Nephron progenitor cell (in vitro differentiated cells): ENCODE results near the gene LYRM4.

Source experiments
- DNase-seq: peaks from one replicate; pipeline ENCODE4 v3.0.0; 2021
- H3K27ac Mint-ChIP-seq: 2 replicates; pipeline ENCODE4 v1.8.0; 2021; ENCODE audit warnings: mild to moderate bottlenecking, moderate library complexity, mixed read lengths
- H3K27me3 Mint-ChIP-seq: 2 replicates; pipeline ENCODE4 v1.8.0; 2021; ENCODE audit warnings: mild to moderate bottlenecking, low read depth, mixed read lengths; ENCODE audit not compliant: poor library complexity
- H3K36me3 Mint-ChIP-seq: 2 replicates; pipeline ENCODE4 v1.8.0; 2021; ENCODE audit warnings: low read depth, mixed read lengths
- H3K4me1 Mint-ChIP-seq: 2 replicates; pipeline ENCODE4 v1.8.0; 2021; ENCODE audit warnings: mixed read lengths
- H3K4me3 Mint-ChIP-seq: 2 replicates; pipeline ENCODE4 v1.8.0; 2021; ENCODE audit warnings: mild to moderate bottlenecking, moderate library complexity, mixed read lengths
- H3K9me3 Mint-ChIP-seq: 2 replicates; pipeline ENCODE4 v1.8.0; 2021; ENCODE audit warnings: mild to moderate bottlenecking, moderate library complexity, mixed read lengths
- TF ChIP-seq, protein P1 (sequence below): fragments of 200-600 bp; sonication (generic); IDR thresholded peaks from 2 replicates; pipeline ENCODE4 v1.5.0; 2021; ENCODE audit warnings: antibody characterized with exemption

Gene LYRM4

DNA sequence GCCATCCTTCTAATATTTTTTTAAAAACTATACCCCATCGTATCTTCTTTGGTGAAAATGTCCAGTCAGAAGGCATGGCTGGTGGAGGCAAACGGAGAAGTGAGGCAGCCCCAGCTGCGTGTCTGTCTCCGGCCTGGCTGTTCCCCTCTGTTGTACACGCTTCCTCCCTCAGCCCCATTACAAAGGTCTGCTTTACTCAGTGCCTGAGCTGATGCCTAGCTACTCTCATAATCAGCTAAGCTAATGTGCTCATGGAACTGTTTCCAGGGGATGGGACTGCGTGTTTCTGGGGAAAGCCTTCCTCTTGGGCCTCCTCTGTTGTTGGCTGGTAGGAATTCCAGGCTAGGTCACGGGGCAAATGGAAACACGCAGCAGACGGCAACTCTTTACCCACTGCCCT lies 108.3 kb downstream of the LYRM4 start:
- peaks cover 3% of the 10 kb centered on the region for H3K27me3 Mint-ChIP-seq
- H3K27ac Mint-ChIP-seq, result no peak overlapping the region
- peaks cover 64% of the 10 kb centered on the region for H3K4me1 Mint-ChIP-seq
- DNase-seq, result no peak
- no peaks in the 10 kb centered on the region for H3K9me3 Mint-ChIP-seq
- TF ChIP-seq, protein P1, sequence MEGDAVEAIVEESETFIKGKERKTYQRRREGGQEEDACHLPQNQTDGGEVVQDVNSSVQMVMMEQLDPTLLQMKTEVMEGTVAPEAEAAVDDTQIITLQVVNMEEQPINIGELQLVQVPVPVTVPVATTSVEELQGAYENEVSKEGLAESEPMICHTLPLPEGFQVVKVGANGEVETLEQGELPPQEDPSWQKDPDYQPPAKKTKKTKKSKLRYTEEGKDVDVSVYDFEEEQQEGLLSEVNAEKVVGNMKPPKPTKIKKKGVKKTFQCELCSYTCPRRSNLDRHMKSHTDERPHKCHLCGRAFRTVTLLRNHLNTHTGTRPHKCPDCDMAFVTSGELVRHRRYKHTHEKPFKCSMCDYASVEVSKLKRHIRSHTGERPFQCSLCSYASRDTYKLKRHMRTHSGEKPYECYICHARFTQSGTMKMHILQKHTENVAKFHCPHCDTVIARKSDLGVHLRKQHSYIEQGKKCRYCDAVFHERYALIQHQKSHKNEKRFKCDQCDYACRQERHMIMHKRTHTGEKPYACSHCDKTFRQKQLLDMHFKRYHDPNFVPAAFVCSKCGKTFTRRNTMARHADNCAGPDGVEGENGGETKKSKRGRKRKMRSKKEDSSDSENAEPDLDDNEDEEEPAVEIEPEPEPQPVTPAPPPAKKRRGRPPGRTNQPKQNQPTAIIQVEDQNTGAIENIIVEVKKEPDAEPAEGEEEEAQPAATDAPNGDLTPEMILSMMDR, result no peak
- peaks cover 4% of the 10 kb centered on the region for H3K36me3 Mint-ChIP-seq
- no peak overlapping the region for H3K4me3 Mint-ChIP-seq

DNA sequence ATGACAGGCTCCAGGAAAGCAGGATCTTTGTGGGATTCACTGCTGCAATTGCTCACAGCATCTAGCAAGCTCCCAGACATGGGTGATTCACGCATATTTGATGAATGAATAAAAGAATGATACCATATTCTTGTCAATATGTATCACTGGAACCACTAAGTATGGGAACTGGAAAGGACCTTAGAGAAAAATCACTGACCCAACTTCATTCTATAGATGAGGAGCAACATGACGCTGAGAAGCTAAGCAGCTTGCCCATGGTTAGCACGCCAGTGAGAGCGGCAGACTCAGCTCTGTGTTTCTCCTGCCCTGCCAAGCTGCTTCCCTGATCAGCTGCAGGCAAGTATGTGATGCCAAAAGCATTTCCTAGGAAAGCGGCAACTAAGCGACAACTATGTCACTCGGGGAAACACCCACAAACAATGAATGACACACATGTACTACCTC lies 108.8 kb downstream of the LYRM4 start:
- H3K4me1 Mint-ChIP-seq, result peaks cover 65% of the 10 kb centered on the region
- H3K27ac Mint-ChIP-seq, result no peak overlapping the region
- H3K4me3 Mint-ChIP-seq, result no peak overlapping the region
- no peaks in the 10 kb centered on the region for H3K9me3 Mint-ChIP-seq
- no peak for DNase-seq
- peaks cover 3% of the 10 kb centered on the region for H3K27me3 Mint-ChIP-seq
- TF ChIP-seq, protein P1, result no peak
- H3K36me3 Mint-ChIP-seq, result peaks cover 4% of the 10 kb centered on the region

DNA sequence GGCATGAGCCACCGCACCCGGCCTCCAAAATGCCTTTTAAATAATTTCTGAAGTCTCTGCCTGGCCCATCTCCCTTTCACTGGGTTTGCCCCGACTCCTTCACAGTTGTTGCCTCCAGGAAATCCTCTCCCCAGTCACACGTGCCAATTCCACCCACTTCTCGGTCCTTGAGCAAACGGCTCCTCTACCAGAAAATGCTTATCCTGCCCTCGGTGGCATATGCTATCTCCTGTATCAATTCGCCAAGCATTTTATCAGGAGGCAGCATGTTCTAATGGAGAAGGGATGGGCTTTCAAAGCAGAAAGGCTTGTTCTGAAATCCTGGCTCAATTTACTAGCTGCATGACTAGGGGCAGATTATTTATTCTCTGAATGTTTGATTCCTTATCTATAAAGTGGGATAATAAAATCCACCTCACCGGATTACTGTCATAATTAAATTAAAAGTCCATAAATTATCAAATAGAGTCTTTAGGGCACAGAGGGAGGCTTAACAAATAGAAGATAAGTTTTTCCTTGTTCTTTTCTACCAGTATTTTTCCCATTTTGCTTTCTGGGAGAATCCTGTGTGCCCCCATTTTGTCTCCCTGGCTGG lies 109.3 kb downstream of the LYRM4 start:
- Mint-ChIP-seq H3K4me1 (peaks cover 65% of the 10 kb centered on the region), H3K27me3 (peaks cover 3% of the 10 kb centered on the region), H3K36me3 (peaks cover 4% of the 10 kb centered on the region), H3K4me3 (no peak overlapping the region), H3K9me3 (no peaks in the 10 kb centered on the region), H3K27ac (peak overlapping the region; percentile 70)
- DNase-seq, result no peak
- TF ChIP-seq, protein P1, result no peak

DNA sequence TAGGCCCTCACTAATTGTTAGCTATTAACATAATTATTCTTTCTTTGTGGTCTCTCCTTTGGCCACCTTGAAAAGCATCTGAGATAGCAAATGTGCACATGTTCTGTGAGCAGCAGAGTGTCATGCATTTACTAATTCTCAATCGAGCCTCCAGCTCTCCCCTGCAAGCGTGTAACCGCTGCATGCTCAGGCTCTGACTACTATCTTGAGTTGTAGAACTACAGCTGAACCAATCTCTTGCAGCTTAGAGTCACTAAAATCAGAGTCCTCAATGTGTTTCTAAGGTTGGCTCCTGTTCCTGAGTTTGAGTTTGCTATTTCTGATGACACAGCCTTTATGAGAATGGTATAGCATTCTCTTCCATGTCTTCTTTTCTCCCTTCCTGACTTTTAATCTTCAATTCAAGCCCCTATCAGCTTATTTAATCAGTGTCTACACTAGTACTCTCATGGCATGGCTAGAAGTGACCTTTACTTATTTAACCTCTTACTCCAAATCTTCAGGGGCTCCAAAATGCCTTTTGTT lies 110.1 kb downstream of the LYRM4 start:
- Mint-ChIP-seq H3K4me3 (no peak overlapping the region), H3K27me3 (peaks cover 3% of the 10 kb centered on the region), H3K4me1 (peaks cover 65% of the 10 kb centered on the region), H3K9me3 (no peaks in the 10 kb centered on the region), H3K27ac (no peak overlapping the region), H3K36me3 (peaks cover 4% of the 10 kb centered on the region)
- TF ChIP-seq, protein P1, result no peak
- no peak for DNase-seq

DNA sequence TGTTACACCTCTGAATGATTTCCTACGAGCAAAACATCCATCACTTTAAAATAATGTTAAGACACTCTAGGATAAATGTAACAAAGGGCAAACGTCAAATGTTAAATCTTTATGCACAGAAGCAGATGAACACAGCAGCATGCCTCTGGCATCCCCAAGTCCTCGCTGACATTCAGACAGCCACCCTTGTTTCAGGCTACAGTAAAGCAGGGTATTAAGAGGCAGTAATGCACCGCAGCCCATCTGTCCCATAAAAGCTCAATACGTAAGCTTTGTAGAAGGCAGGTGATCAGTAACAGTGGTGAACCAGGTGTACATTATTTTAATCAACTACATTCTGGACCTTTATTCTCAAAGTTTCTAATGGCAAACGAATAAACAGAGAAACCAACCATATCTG lies 110.9 kb downstream of the LYRM4 start:
- H3K27ac Mint-ChIP-seq, result no peak overlapping the region
- no peak overlapping the region for H3K4me3 Mint-ChIP-seq

More for the DNA sequence above, 110.9 kb downstream of the LYRM4 start:
- Mint-ChIP-seq H3K36me3 (peaks cover 4% of the 10 kb centered on the region), H3K27me3 (peaks cover 3% of the 10 kb centered on the region), H3K4me1 (peaks cover 72% of the 10 kb centered on the region), H3K9me3 (no peaks in the 10 kb centered on the region)
- DNase-seq, result no peak
- TF ChIP-seq, protein P1, result no peak
